Left hindlimb (tissue), 1 donor: Measurements from ENCODE around the gene ZNF619.
A peak's percentile ranks its signal among the peaks of the same experiment; 100 is the strongest.

Experiments used
- DNase-seq: peaks from one replicate; pipeline ENCODE4 v3.0.0-alpha.2; 2018

ZNF619 gene

DNA sequence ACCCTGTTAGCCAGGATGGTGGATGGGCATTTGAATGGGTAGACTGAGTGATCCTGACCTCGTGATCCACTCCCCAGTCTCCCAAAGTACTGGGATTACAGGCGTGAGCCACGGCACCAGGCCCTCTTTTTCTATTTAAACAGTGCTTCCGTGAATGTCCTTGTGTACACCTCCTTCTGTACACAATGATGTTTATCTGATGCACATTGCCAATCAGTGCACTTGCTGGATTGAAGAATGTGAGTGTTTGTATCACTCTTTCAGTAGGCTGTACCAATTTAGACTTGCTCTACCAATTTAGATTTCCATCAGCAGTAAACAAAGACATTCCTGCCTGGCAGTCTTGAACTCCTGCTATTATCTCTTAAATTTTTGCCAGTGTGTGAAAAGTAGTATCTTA lies 8.9 kb upstream of the ZNF619 start:
- DNase-seq, result no peak

DNA sequence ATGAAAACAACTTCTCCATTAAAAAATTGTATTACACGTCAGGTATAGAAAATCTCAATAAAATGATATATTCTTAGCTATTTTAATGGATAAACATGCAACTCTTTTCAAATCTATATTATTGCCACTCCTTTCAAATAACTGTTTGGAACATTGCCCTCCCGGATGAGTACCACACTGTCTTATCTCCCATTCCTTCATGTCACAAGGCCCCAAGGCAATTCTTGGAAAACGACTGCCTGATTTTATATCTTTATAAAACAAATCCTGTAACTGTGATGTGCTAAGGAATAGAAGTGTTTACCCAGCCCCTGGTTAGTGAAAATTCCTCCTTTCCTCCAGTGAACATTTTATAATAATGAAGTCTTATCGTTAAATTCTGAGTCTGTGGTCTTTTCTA lies 6.2 kb upstream of the ZNF619 start:
- DNase-seq, result no peak

GRCh38 chr3:40477666-40478065 lies 744 bp downstream of the ZNF619 start:
- no peak for DNase-seq

DNA sequence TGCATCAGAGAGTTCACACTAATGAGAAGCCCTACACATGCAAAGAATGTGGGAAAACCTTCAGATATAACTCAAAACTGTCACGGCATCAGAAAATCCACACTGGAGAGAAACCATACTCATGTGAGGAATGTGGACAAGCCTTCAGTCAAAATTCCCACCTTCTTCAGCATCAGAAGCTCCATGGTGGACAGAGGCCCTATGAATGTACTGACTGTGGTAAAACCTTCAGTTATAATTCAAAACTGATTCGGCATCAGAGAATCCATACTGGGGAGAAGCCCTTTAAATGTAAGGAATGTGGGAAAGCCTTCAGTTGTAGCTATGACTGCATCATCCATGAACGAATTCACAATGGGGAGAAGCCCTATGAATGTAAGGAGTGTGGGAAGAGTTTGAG lies 10.2 kb downstream of the ZNF619 start:
- DNase-seq, result no peak

- DNase-seq, result no peak
Observed at GRCh38 chr3:40490916-40491315, 14.0 kb downstream of the ZNF619 start.

GRCh38 chr3:40494698-40495097 lies 17.8 kb downstream of the ZNF619 start:
- no peak for DNase-seq

DNA sequence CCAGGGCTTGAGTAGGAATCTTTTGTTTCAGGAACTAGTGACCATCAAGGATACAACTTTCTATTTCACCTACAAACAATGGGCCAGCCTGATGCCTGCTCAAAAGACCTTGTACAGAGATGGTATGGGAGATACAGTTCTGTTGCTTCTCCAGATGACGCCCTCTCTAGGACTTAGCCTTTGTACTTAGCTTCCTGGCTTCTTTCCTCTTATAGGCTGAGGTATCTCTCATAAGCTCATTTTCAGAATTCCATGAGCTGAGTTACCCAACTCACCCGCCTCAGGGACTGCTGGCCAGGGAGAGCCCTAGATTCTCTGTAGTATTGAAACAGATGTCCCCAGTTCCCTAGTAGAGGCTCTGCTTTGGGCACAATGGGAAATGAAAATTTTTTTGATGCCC lies 20.4 kb downstream of the ZNF619 start:
- no peak for DNase-seq

DNA sequence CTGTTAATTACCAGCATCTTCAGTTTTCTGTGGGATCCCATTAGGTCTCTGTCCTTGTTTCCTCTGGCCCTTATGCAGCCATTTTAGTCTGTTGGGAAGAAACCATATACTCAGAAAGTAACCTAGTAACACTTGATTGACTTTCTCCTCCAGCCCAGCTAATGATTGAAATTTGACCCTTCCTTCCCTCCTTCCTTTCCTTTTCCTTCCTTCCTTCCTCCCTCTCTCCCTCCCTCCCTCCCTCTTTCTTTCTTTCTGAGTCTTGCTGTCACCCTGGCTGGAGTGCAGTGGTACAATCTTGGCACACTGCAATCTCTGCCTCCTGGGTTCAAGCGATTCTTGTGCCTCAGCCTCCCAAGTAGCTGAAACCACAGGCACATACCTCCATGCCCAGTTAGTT lies 23.0 kb downstream of the ZNF619 start:
- no peak for DNase-seq

DNA sequence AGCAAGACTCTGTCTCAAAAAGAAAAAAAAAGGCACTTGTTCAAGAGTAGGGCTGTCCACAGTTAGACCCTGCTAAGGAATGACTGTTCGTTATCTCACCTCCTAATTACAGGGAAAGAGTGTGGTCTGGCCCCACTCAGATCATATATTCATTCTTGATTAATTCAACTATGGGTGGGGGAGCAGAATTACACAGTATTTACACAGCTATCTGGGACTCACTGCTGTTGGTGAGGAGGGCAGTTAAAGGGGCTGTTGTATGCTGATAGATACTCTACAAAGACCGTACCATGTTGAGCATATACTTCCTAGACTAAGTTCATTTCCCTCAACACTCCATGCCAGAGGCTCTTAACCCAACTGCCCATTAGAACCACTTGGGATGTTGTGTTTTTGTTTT lies 25.1 kb downstream of the ZNF619 start:
- no peak for DNase-seq

DNA sequence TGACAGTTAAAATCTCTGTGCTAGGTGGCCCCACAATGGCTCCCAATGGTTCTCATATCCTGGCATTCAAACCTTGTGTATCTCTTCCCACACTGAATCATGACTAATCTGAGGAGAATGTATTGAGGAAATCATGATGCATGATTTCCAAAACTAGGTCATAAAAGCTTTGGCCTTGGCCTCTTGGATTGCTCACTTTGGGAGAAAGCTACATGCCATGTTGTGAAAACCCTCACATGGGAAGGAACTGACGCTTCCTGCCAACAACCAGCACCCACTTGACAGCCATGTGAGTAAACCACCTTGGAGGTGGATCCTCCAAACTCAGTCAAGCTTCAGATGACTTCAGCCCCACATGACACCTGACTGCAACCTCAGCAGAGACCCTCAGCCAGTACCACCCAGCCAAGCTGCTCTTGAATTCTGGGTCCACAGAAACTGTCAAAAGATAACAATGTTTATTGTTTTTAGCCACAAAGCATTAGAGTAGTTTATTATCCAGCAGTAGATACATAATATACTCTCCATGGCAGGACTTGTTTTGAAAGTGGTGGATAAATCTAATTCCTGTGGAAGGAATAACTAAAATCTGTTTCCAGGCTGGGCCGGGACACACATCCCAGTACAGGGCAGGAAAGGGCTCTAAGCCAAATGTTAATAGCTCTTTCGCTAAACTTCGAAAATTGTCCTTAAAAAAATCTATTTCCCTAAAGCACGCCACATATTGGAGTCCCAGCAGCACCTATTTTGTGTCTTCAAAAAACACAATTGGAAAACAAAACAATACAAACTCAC lies 27.9 kb downstream of the ZNF619 start:
- no peak for DNase-seq

DNA sequence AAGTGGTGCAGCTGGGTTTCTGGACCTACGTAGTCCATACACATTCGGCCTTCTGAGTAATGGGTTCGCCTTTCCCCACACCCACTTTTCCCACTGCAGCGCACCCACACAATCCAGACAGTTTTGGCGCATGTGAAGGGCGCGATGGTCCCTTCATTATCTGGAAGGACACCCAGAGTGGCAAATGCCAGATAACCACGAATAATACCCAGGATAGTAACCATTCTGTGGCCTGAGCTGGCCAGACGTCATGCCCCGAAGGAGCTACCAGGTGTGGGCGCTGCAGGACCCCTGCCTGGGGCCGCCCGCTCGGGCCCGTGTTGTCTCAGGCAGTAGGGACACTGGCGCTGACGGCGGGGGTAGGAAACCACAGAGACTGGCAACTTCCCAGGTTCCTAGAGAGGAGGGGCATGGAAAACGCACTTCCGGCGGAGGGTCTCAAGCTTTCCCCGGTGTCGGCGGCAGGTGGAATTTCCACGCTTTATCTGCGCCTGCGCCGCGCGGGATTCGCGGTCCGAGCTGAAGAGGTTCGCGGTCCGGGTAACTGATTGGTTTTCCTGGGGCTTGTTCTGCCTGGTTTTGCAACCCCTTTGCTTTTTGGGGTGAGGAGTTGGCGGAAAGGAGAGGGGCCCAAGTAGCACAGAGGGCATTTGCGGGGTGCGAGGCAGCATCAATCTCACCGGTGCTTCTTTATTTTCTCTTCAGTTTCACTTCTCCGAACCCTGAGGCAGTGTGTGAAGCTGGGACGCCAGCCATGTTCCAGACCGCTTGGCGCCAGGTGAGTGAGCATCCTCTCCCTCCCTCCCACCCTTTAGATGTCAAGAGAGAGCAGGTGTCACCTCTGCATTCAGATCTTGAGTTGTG lies 28.9 kb downstream of the ZNF619 start, which contains the start of gene ZNF620:
TSS of gene ZNF620 (plus strand) at position 441 of the 864 bp plus-strand sequence. CDS start at position 755, 314 bp downstream.
- DNase-seq, result peak; percentile 80

DNA sequence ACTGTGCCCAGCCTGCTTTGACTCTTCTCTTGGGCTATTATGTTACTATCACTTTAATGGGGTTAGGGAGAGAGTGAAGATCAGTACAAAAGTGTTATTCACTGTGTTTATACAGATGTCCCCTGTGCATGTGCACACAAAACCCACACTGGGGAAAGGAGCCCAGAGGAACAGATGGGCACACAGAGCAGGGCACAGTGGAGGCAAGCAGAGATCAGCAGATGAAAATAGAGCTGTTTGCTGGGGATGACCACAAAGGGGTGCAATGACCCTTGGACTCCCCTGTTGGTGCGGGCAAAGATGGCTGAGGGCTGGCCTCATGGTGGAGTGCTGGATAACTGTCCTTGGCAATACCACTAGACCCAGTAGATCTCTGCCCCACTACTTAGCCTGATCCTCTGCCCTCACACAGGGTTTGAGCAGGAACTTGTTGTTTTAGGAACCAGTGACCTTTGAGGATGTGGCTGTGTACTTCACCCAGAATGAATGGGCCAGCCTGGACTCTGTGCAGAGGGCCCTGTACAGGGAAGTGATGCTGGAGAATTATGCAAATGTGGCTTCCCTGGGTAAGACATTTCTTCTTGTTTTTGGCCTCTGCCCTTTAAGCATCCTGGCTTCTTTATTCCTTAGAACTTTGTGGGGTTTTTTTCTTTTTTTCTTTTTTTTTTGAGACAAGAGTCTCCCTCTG lies 34.3 kb downstream of the ZNF619 start:
- no peak for DNase-seq

DNA sequence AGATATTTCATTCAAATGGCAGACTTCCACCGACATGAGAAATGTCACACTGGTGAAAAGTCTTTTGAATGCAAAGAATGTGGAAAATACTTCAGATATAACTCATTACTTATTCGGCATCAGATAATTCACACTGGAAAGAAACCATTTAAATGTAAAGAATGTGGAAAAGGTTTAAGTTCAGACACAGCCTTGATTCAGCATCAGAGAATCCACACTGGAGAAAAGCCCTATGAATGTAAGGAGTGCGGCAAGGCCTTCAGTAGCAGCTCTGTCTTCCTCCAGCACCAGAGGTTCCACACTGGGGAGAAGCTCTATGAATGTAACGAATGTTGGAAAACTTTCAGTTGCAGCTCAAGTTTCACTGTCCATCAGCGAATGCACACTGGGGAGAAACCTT lies 39.3 kb downstream of the ZNF619 start:
- DNase-seq, result no peak

- DNase-seq, result no peak
Observed at GRCh38 chr3:40518067-40518466, 41.1 kb downstream of the ZNF619 start.

DNA sequence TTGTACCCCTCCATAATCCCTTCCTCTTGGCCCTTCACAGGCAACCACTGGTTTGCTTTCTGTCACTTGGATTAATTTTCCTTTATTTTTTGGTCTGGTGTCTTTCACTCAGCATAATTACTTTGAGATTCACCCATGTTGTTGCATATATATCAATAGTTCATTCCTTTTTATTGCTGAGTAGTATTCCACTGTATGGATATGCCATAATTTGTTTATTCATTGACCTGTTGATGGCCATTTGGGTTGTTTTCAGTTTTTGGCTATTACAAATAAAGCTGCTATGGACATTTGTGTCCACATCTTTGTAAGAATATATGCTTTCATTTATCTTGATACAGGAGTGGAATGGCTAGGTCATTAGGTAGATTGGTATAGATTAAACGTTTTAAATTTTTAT lies 41.9 kb downstream of the ZNF619 start:
- DNase-seq, result no peak

- no peak for DNase-seq
Observed at GRCh38 chr3:40521254-40521653, 44.3 kb downstream of the ZNF619 start.

DNA sequence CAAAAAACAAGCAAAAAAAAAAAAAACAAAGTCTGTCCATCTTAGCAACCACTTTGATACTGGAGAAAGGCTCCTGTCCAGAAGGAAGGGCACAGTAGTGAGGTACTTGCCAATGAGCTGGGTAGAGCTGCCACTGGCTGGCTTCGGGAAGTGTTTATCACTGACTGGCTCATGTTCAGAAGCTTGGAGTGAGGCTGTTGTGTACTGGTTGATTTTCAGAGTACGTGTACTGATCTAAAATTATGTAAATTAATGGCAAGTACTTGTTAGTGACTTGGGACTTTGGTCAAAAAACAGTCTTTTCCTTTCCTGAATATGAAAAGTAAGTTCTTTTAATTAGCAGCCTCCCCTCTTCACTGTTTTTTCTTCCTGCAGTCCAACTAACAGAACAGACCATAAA lies 46.9 kb downstream of the ZNF619 start:
- no peak for DNase-seq

GRCh38 chr3:40524222-40524567 lies 47.3 kb downstream of the ZNF619 start:
- DNase-seq, result no peak

- DNase-seq, result peak; percentile 92
Observed at GRCh38 chr3:40524568-40525285, 47.8 kb downstream of the ZNF619 start, which contains the start of gene ZNF621. Gene ZNF621 (plus strand): TSS chr3:40524960. CDS start chr3:40525841, 881 bp downstream.

DNA sequence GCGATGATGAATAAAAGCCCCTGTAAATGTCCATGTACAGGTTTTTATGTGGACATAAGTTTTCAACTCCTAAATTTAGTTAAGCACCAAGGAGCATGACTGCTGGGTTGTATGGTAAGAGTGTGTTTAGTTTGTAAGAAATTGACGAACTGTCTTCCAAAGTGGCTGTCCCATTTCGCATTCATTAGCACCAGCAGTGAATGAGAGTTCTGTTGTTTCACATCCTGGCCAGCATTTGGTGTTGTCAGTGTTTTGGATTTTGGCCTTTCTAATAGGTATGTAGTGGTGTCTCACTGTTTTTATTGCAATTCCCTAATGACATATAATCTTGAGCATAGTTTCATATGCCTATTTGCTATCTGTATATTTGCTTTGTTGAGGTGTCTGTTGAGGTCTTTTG lies 51.5 kb downstream of the ZNF619 start:
- DNase-seq, result no peak

GRCh38 chr3:40532252-40532651 lies 55.3 kb downstream of the ZNF619 start:
- DNase-seq, result no peak

GRCh38 chr3:40534283-40534682 lies 57.4 kb downstream of the ZNF619 start:
- no peak for DNase-seq
